HepG2 (cell line): ENCODE data around the gene CTTNBP2NL. TPM values are rescaled to one million over a fixed set of nuclear protein-coding genes. Genes with fewer than 3 reads are reported as not detected.

Source experiments
- CREM ChIP-seq, 2 experiments: sonication (generic) in 1 of 2; formaldehyde crosslinking in 1 of 2; IDR thresholded peaks; 2 replicates each; pipeline versions ENCODE4 v1.4.0 to v1.6.1; 2016 to 2020; ENCODE audit warnings: antibody characterized with exemption in 1 of 2, mild to moderate bottlenecking in 1 of 2, missing genetic modification reagents in 1 of 2
- GATA4 ChIP-seq: sonication (generic); IDR thresholded peaks from 2 replicates; pipeline ENCODE4 v1.6.1; 2016; ENCODE audit warnings: antibody characterized with exemption, low read depth, borderline replicate concordance
- KMT2A ChIP-seq: sonication (generic); formaldehyde crosslinking; IDR thresholded peaks from 2 replicates; pipeline ENCODE4 v1.4.0; 2020; ENCODE audit warnings: missing genetic modification reagents
- NKX3-1 ChIP-seq: sonication (generic); formaldehyde crosslinking; IDR thresholded peaks from 2 replicates; pipeline ENCODE4 v1.5.0; 2020; ENCODE audit warnings: missing genetic modification reagents
- PCBP1 ChIP-seq: fragments of 200-400 bp; formaldehyde crosslinking; IDR thresholded peaks from 2 replicates; pipeline ENCODE4 v1.6.1; 2017; ENCODE audit warnings: mild to moderate bottlenecking, low read depth, low read length, borderline replicate concordance
- THAP11 ChIP-seq: IDR thresholded peaks from 2 replicates; pipeline ENCODE4 v1.6.1; 2016; ENCODE audit warnings: missing biosample characterization, missing genetic modification reagents
- ZNF160 ChIP-seq: sonication (generic); formaldehyde crosslinking; IDR thresholded peaks from 2 replicates; pipeline ENCODE4 v1.8.0; 2022; ENCODE audit warnings: mild to moderate bottlenecking, inconsistent platforms, missing genetic modification reagents
- ZNF24 ChIP-seq: fragments of 450-650 bp; IDR thresholded peaks from 2 replicates; pipeline ENCODE4 v1.6.1; 2017; ENCODE audit warnings: antibody characterized with exemption, mild to moderate bottlenecking
- ZNF350 ChIP-seq: sonication (generic); formaldehyde crosslinking; IDR thresholded peaks from 2 replicates; pipeline ENCODE4 v1.4.0; 2020; ENCODE audit warnings: mild to moderate bottlenecking, low read depth, missing genetic modification reagents, borderline replicate concordance
- polyA plus RNA-seq, 8 experiments: library from polyadenylated mRNA; depleted of rRNA in 3 of 8; stranded (reverse) in 7 of 8; unstranded in 1 of 8; fragments of >200 nt; fragmentation: Illumina TruSeq in 4 of 8; extraction: Trizol in 4 of 8; gene quantifications; 2 replicates each; pipeline versions ENCODE4 v1.2.1 to v1.2.3, GENCODE V29; 2011 to 2016; ENCODE audit warnings: low read depth in 4 of 8, missing spikeins in 1 of 8, mixed read lengths in 1 of 8; ENCODE audit not compliant: insufficient read depth in 1 of 8
- total RNA-seq, 5 experiments: library from RNA; depleted of rRNA; stranded (reverse); fragments of >200 nt; fragmentation: Illumina TruSeq; extraction: Trizol; gene quantifications; 2 replicates each; pipeline ENCODE4 v1.2.3, GENCODE V29; 2016; ENCODE audit warnings: low read depth in 1 of 5
- TF ChIP-seq, protein P1 (sequence below): sonication (generic); formaldehyde crosslinking; IDR thresholded peaks from 2 replicates; pipeline ENCODE4 v1.5.0; 2020; ENCODE audit warnings: missing genetic modification reagents
- TF ChIP-seq, protein P2 (sequence below): sonication (generic); formaldehyde crosslinking; IDR thresholded peaks from 2 replicates; pipeline ENCODE4 v1.4.0; 2020; ENCODE audit warnings: missing genetic modification reagents
- TF ChIP-seq, protein P3 (sequence below), 2 experiments: sonication (generic) in 1 of 2; formaldehyde crosslinking in 1 of 2; IDR thresholded peaks; 2 replicates each; pipeline versions ENCODE4 v1.6.1 to v1.9.0; 2014 to 2022; ENCODE audit warnings: antibody characterized with exemption in 1 of 2, borderline replicate concordance in 1 of 2, inconsistent platforms in 1 of 2, low read depth in 1 of 2, missing genetic modification reagents in 1 of 2

CTTNBP2NL gene
- total and polyA plus RNA-seq, 2 of the 13 experiments (the other 11 are each of a cell fraction or from before 2014, with no cell fraction given) = 2.1 to 4.1 TPM

DNA sequence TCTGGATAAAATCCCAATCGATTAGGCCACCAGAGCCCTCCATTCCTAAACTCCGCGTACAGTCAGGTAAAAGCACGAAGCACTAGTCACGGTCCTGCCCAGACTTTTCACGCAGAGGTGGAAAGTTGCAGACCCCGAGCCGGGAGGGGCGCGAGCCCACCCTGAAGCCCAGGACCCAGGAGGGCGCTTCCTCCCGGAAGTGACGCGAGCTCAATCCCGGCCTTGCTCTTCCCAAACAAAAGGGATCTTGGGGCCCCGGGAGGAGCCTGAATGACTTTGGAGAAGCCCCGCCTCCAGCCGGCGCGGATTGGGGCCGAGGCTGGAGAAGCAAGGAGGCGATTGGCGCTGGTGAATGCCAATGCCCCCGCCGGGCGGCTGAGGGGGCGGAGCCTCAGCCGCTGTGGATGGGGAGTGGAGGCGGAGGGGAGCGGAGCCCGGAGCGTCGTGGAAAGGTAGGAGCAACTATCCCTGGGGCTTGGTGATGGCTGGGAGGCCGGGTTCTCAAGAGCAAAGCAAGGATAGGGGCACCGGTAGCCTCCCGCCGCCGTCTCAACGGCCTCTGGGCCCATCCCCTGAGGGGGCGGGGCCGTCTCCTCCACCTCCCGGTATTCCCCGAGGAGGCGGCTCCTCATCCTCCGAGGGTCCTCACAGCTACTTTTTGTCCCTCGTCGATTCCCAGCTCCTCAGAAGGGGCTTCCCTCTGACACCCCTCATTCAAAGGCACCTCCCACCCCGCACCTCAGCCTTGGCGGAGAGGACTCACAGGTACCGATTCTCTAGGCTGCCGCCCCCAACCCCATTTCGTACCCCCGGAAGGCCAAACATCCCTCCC, at the start of gene CTTNBP2NL (continued):
- TF ChIP-seq, protein P1, sequence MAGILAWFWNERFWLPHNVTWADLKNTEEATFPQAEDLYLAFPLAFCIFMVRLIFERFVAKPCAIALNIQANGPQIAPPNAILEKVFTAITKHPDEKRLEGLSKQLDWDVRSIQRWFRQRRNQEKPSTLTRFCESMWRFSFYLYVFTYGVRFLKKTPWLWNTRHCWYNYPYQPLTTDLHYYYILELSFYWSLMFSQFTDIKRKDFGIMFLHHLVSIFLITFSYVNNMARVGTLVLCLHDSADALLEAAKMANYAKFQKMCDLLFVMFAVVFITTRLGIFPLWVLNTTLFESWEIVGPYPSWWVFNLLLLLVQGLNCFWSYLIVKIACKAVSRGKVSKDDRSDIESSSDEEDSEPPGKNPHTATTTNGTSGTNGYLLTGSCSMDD (CRISPR knock-in tag) = no peak
- TF ChIP-seq GATA4 (peak; percentile 80; the same call in 1 of the 2 replicates), KMT2A (CRISPR knock-in tag) (0 out of 2 replicates have a peak, but pooled peaks have one; percentile 19), THAP11 (CRISPR knock-in tag) (peak; percentile 52; the same call in 1 of the 2 replicates), CREM (IDR thresholded peaks at IDR 0.05) (peak; percentile 86), CREM (CRISPR knock-in tag; IDR thresholded peaks at IDR 0.05) (no peak), PCBP1 (0 out of 2 replicates have a peak, but pooled peaks have one; percentile 31), ZNF160 (CRISPR knock-in tag) (0 out of 2 replicates have a peak, but pooled peaks have one; percentile 45), NKX3-1 (CRISPR knock-in tag) (0 out of 2 replicates have a peak, but pooled peaks have one; percentile 27), ZNF24 (no peak), ZNF350 (CRISPR knock-in tag) (peak; percentile 55)
- TF ChIP-seq, protein P2, sequence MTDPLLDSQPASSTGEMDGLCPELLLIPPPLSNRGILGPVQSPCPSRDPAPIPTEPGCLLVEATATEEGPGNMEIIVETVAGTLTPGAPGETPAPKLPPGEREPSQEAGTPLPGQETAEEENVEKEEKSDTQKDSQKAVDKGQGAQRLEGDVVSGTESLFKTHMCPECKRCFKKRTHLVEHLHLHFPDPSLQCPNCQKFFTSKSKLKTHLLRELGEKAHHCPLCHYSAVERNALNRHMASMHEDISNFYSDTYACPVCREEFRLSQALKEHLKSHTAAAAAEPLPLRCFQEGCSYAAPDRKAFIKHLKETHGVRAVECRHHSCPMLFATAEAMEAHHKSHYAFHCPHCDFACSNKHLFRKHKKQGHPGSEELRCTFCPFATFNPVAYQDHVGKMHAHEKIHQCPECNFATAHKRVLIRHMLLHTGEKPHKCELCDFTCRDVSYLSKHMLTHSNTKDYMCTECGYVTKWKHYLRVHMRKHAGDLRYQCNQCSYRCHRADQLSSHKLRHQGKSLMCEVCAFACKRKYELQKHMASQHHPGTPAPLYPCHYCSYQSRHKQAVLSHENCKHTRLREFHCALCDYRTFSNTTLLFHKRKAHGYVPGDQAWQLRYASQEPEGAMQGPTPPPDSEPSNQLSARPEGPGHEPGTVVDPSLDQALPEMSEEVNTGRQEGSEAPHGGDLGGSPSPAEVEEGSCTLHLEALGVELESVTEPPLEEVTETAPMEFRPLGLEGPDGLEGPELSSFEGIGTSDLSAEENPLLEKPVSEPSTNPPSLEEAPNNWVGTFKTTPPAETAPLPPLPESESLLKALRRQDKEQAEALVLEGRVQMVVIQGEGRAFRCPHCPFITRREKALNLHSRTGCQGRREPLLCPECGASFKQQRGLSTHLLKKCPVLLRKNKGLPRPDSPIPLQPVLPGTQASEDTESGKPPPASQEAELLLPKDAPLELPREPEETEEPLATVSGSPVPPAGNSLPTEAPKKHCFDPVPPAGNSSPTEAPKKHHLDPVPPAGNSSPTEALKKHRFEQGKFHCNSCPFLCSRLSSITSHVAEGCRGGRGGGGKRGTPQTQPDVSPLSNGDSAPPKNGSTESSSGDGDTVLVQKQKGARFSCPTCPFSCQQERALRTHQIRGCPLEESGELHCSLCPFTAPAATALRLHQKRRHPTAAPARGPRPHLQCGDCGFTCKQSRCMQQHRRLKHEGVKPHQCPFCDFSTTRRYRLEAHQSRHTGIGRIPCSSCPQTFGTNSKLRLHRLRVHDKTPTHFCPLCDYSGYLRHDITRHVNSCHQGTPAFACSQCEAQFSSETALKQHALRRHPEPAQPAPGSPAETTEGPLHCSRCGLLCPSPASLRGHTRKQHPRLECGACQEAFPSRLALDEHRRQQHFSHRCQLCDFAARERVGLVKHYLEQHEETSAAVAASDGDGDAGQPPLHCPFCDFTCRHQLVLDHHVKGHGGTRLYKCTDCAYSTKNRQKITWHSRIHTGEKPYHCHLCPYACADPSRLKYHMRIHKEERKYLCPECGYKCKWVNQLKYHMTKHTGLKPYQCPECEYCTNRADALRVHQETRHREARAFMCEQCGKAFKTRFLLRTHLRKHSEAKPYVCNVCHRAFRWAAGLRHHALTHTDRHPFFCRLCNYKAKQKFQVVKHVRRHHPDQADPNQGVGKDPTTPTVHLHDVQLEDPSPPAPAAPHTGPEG (CRISPR knock-in tag) = peak; percentile 55; the same call in 1 of the 2 replicates
- TF ChIP-seq, protein P3, sequence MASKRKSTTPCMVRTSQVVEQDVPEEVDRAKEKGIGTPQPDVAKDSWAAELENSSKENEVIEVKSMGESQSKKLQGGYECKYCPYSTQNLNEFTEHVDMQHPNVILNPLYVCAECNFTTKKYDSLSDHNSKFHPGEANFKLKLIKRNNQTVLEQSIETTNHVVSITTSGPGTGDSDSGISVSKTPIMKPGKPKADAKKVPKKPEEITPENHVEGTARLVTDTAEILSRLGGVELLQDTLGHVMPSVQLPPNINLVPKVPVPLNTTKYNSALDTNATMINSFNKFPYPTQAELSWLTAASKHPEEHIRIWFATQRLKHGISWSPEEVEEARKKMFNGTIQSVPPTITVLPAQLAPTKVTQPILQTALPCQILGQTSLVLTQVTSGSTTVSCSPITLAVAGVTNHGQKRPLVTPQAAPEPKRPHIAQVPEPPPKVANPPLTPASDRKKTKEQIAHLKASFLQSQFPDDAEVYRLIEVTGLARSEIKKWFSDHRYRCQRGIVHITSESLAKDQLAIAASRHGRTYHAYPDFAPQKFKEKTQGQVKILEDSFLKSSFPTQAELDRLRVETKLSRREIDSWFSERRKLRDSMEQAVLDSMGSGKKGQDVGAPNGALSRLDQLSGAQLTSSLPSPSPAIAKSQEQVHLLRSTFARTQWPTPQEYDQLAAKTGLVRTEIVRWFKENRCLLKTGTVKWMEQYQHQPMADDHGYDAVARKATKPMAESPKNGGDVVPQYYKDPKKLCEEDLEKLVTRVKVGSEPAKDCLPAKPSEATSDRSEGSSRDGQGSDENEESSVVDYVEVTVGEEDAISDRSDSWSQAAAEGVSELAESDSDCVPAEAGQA (IDR thresholded peaks at IDR 0.05; ENCODE audit: low read depth) = peak; percentile 50; the same call in 1 of the 2 replicates
- TF ChIP-seq, protein P3 (CRISPR knock-in tag; IDR thresholded peaks at IDR 0.05; ENCODE audit: borderline replicate concordance) = no peak
